ENCODE data around the gene EFCAB6.

DNA sequence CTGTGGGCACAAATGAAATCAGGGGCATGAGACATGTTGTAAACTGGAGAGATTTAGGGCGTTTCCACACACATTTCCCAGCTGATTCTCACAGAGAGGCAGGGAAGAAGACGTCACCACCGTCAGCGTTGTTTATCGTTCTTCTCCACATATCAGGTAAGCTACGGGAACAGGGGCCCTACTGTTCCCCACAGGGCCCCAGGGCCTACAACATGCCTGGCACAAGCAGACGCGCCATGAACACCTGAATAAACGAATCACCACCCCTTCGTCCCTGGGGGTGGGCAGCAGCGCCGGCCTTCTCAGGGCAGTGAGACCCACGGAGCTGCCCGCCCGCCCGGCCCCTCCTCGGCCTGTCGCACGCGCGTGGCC lies 342 bp downstream of the EFCAB6 start:
- TF ChIP-seq POLR2A (IDR thresholded peaks at IDR 0.05) (no peak), CTCF (IDR thresholded peaks at IDR 0.05) (no peak)

All from heart left ventricle (tissue), 13 donors.